GM19438 (cell line): ENCODE results near the gene COL6A3.
"Not testable (repeated sequence)": the region's sequence is repeated elsewhere in the genome, so short reads cannot be mapped to it uniquely, and the experiment has no call there.

ENCODE experiments used
- ATAC-seq: cut with Tn5 transposase; IDR thresholded peaks from one replicate; pipeline ENCODE4 v1.9.1; 2021; ENCODE audit warnings: low read depth; ENCODE audit not compliant: unreplicated experiment

COL6A3 gene

GRCh38 chr2:237320801-237321560 is 93.0 kb downstream of the COL6A3 start:
- no peak for ATAC-seq

- no peak for ATAC-seq
Measured at GRCh38 chr2:237319887-237320286, 94.1 kb downstream of the COL6A3 start.

GRCh38 chr2:237319086-237319820 is 94.7 kb downstream of the COL6A3 start:
- ATAC-seq, result no peak

GRCh38 chr2:237316339-237316738 is 97.6 kb downstream of the COL6A3 start:
- ATAC-seq, result no peak

GRCh38 chr2:237315829-237316225 is 98.1 kb downstream of the COL6A3 start:
- ATAC-seq, result no peak

- ATAC-seq, result no peak
Measured at GRCh38 chr2:237315170-237315828, 98.7 kb downstream of the COL6A3 start.

- ATAC-seq, result no peak
Measured at GRCh38 chr2:237314681-237315080, 99.3 kb downstream of the COL6A3 start.

- no peak for ATAC-seq
Measured at GRCh38 chr2:237314198-237314597, 99.8 kb downstream of the COL6A3 start.

GRCh38 chr2:237312021-237312755 is 101.8 kb downstream of the COL6A3 start:
- no peak for ATAC-seq

- ATAC-seq, result no peak
Measured at GRCh38 chr2:237310515-237311114, 103.3 kb downstream of the COL6A3 start.

- ATAC-seq, result no peak
Measured at GRCh38 chr2:237309416-237309815, 104.5 kb downstream of the COL6A3 start.

GRCh38 chr2:237309011-237309410 is 105.0 kb downstream of the COL6A3 start:
- ATAC-seq, result no peak

GRCh38 chr2:237307474-237307873 is 106.5 kb downstream of the COL6A3 start:
- no peak for ATAC-seq

GRCh38 chr2:237306787-237307170 is 107.2 kb downstream of the COL6A3 start:
- no peak for ATAC-seq

- ATAC-seq, result no peak
Measured at GRCh38 chr2:237306083-237306786, 107.7 kb downstream of the COL6A3 start.

- ATAC-seq, result no peak
Measured at GRCh38 chr2:237305579-237305978, 108.4 kb downstream of the COL6A3 start.

- ATAC-seq, result no peak
Measured at GRCh38 chr2:237304763-237305514, 109.0 kb downstream of the COL6A3 start.

- ATAC-seq, result not testable (repeated sequence)
Measured at GRCh38 chr2:237303244-237303643, 110.7 kb downstream of the COL6A3 start.

- ATAC-seq, result no peak
Measured at GRCh38 chr2:237301595-237301994, 112.4 kb downstream of the COL6A3 start.
